Stomach (tissue), 4 donors: ENCODE measurements around the gene RTKN2.

Experiments
- EP300 ChIP-seq: sonication (generic); formaldehyde crosslinking; IDR thresholded peaks from one replicate; pipeline ENCODE4 v1.6.1; 2017; ENCODE audit warnings: antibody characterized with exemption
- POLR2A ChIP-seq, 4 donors: fragments of 450-650 bp; IDR thresholded peaks; one replicate each; pipeline ENCODE4 v1.6.1; 2016; ENCODE audit warnings: antibody characterized with exemption in 4 of 4, control low read depth in 2 of 4, mild to moderate bottlenecking in 1 of 4, moderate library complexity in 1 of 4
- POLR2AphosphoS5 ChIP-seq, 3 donors: sonication (generic); formaldehyde crosslinking; IDR thresholded peaks; one replicate each; pipeline ENCODE4 v1.6.1; 2016; ENCODE audit warnings: antibody characterized with exemption in 3 of 3
- TF ChIP-seq, protein P1 (sequence below), 7 experiments: fragments of 450-650 bp in 4 of 7; fragments of 200-600 bp in 3 of 7; sonication (generic) in 3 of 7; IDR thresholded peaks; one replicate each; pipeline ENCODE4 v1.5.1; 2016 to 2019; ENCODE audit warnings: antibody characterized with exemption in 7 of 7, control low read depth in 2 of 7, mild to moderate bottlenecking in 1 of 7

DNA sequence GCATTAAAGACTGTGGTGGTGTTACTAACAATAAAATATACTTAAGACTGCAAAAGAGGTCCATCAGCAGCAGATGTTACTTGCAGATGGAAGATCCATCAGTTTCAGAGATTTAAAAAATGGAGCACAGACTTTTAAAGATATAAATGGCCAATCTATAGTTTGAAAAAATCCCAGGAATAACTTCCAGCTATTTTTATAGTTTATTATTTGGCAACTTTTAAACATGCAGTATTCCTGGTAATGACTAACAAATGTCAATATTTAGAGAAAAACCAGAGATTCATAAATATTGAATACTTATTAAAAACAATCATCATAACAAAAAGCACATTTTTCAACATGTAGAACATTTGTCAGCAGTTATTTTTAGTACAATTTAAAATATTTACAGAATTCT lies 30.7 kb downstream of the RTKN2 start:
- TF ChIP-seq, protein P1, sequence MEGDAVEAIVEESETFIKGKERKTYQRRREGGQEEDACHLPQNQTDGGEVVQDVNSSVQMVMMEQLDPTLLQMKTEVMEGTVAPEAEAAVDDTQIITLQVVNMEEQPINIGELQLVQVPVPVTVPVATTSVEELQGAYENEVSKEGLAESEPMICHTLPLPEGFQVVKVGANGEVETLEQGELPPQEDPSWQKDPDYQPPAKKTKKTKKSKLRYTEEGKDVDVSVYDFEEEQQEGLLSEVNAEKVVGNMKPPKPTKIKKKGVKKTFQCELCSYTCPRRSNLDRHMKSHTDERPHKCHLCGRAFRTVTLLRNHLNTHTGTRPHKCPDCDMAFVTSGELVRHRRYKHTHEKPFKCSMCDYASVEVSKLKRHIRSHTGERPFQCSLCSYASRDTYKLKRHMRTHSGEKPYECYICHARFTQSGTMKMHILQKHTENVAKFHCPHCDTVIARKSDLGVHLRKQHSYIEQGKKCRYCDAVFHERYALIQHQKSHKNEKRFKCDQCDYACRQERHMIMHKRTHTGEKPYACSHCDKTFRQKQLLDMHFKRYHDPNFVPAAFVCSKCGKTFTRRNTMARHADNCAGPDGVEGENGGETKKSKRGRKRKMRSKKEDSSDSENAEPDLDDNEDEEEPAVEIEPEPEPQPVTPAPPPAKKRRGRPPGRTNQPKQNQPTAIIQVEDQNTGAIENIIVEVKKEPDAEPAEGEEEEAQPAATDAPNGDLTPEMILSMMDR (IDR thresholded peaks at IDR 0.05), result no peak
- TF ChIP-seq POLR2A (IDR thresholded peaks at IDR 0.05) (no peak), POLR2AphosphoS5 (IDR thresholded peaks at IDR 0.05) (no peak), EP300 (no peak)
